Measurements from ENCODE around the gene NR6A1. TPM values are rescaled to one million over a fixed set of nuclear protein-coding genes. Genes with fewer than 3 reads are reported as not detected.

The NR6A1 gene
- polyA plus RNA-seq, 1 experiment, result 0.25 TPM

DNA sequence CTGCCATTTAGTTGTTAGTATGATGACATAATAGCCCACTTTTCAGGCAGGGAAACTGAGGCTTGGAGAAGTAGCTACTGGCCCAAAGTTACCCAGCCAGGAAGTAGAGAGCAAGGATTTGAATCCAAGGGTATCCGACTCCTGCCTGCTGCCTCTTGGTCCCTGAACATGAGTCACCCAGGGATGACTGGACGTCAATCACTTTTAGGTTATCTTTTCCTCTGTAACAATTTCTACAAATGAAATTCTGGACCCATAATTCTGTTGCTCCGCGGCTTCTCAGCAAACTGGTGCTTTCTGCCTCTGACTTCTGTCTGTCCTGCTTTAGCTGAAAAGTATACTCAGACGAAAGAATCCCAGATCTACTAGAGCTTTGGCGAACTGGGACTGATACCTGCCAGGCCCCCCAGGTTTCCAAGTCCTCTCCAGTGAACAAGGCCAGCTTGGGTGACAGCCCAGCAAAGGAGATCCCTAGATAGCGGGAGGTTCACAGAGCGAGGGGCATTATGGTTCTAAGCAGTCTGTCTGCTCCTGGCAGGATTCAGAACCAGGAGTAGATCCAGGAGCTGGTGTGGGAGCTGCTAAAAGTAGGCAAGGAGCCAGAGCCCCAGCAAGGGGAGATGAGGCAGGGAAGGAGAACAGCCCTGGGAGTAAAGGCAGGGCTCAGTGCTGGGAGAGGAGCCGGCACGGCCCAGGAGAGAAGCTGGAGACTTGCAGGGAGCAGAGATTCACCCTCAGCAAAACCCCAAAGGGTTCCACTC, 26.4 kb upstream of the NR6A1 start:
- CTCF ChIA-PET, result interaction anchor here (0.9 to 3.7 kb wide), 5 partner anchors 18 to 59 kb away, joined by 3 to 23 read pairs (median 6); partner anchors contain the start of gene WDR38
- TF ChIP-seq, protein P1, sequence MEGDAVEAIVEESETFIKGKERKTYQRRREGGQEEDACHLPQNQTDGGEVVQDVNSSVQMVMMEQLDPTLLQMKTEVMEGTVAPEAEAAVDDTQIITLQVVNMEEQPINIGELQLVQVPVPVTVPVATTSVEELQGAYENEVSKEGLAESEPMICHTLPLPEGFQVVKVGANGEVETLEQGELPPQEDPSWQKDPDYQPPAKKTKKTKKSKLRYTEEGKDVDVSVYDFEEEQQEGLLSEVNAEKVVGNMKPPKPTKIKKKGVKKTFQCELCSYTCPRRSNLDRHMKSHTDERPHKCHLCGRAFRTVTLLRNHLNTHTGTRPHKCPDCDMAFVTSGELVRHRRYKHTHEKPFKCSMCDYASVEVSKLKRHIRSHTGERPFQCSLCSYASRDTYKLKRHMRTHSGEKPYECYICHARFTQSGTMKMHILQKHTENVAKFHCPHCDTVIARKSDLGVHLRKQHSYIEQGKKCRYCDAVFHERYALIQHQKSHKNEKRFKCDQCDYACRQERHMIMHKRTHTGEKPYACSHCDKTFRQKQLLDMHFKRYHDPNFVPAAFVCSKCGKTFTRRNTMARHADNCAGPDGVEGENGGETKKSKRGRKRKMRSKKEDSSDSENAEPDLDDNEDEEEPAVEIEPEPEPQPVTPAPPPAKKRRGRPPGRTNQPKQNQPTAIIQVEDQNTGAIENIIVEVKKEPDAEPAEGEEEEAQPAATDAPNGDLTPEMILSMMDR (IDR thresholded peaks at IDR 0.05; ENCODE audit: insufficient read depth, low read depth, low read length), result no peak
- Histone ChIP-seq H3K27me3 (ENCODE audit: control insufficient read depth, insufficient read depth, low read length) (peaks cover 1% of the 10 kb centered on the region; the same call in 1 of the 2 replicates), H3K4me3 (ENCODE audit: low read depth, low read length) (no peak overlapping the region), H3K36me3 (ENCODE audit: control insufficient read depth, insufficient read depth, low read length) (no peaks in the 10 kb centered on the region)
- POLR2A ChIA-PET, result no interaction called here
- DNase-seq (ENCODE audit: low read depth), result no peak

GRCh38 chr9:124795881-124796431, 24.8 kb upstream of the NR6A1 start:
- ChIA-PET CTCF (interaction anchor here (0.7 to 3.7 kb wide), 7 partner anchors 13 to 57 kb away, joined by 3 to 23 read pairs (median 6); partner anchors contain the start of genes NR6A1 and WDR38), POLR2A (no interaction called here)
- TF ChIP-seq, protein P1 (IDR thresholded peaks at IDR 0.05; ENCODE audit: insufficient read depth, low read depth, low read length), result no peak
- Histone ChIP-seq H3K27me3 (ENCODE audit: control insufficient read depth, insufficient read depth, low read length) (peaks cover 1% of the 10 kb centered on the region; the same call in 1 of the 2 replicates), H3K4me3 (ENCODE audit: low read depth, low read length) (no peak overlapping the region), H3K36me3 (ENCODE audit: control insufficient read depth, insufficient read depth, low read length) (no peaks in the 10 kb centered on the region)
- DNase-seq (ENCODE audit: low read depth), result no peak

GRCh38 chr9:124794902-124795491, 23.9 kb upstream of the NR6A1 start:
- DNase-seq (ENCODE audit: low read depth), result no peak
- TF ChIP-seq, protein P1 (IDR thresholded peaks at IDR 0.05; ENCODE audit: insufficient read depth, low read depth, low read length), result no peak
- CTCF ChIA-PET, result interaction anchor here (1.2 to 3.7 kb wide), 3 partner anchors 14 to 58 kb away, joined by 3 to 23 read pairs (median 16); partner anchors contain the start of gene WDR38
- POLR2A ChIA-PET, result no interaction called here
- H3K36me3 ChIP-seq (ENCODE audit: control insufficient read depth, insufficient read depth, low read length), result no peaks in the 10 kb centered on the region
- no peak overlapping the region for H3K4me3 ChIP-seq (ENCODE audit: low read depth, low read length)
- H3K27me3 ChIP-seq (ENCODE audit: control insufficient read depth, insufficient read depth, low read length), result no peaks in the 10 kb centered on the region

GRCh38 chr9:124793015-124793541, 22.0 kb upstream of the NR6A1 start:
- TF ChIP-seq, protein P1 (IDR thresholded peaks at IDR 0.05; ENCODE audit: insufficient read depth, low read depth, low read length), result no peak
- Histone ChIP-seq H3K27me3 (ENCODE audit: control insufficient read depth, insufficient read depth, low read length) (no peaks in the 10 kb centered on the region), H3K36me3 (ENCODE audit: control insufficient read depth, insufficient read depth, low read length) (no peaks in the 10 kb centered on the region), H3K4me3 (ENCODE audit: low read depth, low read length) (no peak overlapping the region)
- no peak for DNase-seq (ENCODE audit: low read depth)
- POLR2A ChIA-PET, result no interaction called here
- CTCF ChIA-PET, result interaction anchor here (0.7 to 3.1 kb wide), 6 partner anchors 8 to 68 kb away, joined by 3 to 16 read pairs (median 3); partner anchors contain the start of gene WDR38

Measured in BJ (cell line).